GM19467 (cell line): ENCODE data around the gene BUD31.
"Not testable (repeated sequence)": the region's sequence is repeated elsewhere in the genome, so short reads cannot be mapped to it uniquely, and the experiment has no call there.

Experiments
- ATAC-seq: cut with Tn5 transposase; IDR thresholded peaks from one replicate; pipeline ENCODE4 v1.9.1; 2021; ENCODE audit warnings: mild to moderate bottlenecking, moderate library complexity; ENCODE audit not compliant: unreplicated experiment

Gene BUD31

DNA sequence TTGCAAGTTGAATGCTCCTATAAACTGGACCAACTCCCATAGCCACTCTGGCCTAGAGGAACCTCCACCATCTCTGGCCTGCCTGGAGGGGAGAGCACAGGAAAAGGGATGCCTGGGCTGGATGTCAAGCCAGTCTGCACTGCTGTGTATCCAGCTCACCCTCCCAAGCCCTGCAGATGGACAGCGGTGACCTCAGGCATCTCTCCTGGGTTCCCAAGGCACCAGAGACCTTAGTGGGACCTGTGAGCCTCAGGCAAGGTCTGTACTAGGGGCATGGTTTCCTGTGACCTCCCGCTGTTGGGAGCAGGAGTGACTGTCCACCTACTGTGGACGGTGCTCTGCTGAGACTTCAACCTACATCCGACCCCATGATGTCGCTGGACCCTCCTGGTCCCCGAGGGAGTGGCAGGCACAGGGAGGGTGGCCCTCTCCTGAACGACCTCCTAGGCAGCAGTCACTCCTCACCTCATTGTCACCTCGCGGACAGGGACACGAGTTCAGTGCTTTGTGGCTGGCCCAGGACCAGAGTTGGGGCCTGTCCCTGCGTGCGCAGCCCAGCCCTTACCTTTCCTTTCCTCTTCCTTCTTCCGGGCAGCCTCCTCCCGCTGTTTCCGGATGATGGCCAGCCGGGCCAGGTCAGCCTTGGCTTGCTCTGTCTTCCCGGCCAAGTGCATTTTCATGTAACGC, 11.3 kb upstream of the BUD31 start:
- no peak for ATAC-seq

GRCh38 chr7:99398891-99399445, 9.8 kb upstream of the BUD31 start:
- no peak for ATAC-seq

DNA sequence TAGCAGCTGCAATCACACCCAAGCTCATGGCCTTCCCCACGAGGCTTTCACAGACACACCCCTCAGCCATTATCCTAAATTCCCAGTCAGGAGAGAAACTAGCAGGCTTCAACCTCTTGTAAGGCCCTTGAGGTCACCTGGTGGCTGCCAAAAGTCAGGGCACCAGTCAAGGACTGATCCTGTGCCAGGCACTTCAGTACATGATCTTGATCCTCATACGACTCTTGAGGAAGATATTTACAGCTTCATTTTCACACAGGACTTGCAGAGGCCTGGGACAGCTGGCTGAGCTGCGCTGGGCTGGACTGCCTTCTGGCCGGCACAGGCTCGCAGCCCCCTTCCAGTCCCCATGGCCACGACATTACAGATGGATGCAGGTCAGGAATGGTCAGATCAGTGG, 9.2 kb upstream of the BUD31 start:
- ATAC-seq, result no peak

DNA sequence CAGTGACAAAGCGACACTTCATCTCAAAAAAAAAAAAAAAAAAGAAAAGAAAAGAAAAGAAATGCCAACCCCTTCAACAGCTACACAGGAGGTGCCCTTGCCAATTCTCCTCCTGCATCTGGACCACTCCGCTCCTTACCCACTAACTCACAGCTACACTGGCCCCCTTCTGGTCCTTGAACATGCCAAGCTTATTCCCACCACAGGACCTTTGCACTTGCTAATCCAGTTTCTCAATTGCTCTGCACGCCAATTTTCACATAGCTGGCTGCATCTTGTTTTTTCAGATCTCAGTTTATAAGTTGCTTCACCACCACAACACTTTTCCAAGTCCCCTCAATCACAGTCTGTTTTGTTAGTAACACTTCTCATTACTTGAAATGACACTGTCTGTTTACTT, 5.9 kb upstream of the BUD31 start:
- ATAC-seq, result no peak

DNA sequence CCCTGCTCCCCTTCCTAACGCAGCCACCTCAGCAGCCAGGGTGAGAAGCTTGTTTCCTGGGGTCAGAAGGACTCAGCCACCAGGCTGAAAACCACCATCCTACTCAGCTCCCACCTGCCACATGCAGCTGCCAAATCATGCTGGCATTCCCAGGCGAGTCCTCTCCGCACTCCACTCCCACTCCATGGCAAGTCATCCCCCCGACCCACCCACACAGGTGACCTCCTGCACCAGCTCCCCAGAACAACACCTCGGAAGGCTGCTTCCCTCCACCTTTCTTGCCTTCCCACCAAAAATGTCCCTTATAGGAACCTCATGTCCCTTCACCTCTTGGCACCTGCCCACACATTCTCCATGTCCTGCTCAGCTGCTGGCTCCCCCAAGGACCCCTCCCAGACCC, 5.0 kb upstream of the BUD31 start:
- no peak for ATAC-seq

DNA sequence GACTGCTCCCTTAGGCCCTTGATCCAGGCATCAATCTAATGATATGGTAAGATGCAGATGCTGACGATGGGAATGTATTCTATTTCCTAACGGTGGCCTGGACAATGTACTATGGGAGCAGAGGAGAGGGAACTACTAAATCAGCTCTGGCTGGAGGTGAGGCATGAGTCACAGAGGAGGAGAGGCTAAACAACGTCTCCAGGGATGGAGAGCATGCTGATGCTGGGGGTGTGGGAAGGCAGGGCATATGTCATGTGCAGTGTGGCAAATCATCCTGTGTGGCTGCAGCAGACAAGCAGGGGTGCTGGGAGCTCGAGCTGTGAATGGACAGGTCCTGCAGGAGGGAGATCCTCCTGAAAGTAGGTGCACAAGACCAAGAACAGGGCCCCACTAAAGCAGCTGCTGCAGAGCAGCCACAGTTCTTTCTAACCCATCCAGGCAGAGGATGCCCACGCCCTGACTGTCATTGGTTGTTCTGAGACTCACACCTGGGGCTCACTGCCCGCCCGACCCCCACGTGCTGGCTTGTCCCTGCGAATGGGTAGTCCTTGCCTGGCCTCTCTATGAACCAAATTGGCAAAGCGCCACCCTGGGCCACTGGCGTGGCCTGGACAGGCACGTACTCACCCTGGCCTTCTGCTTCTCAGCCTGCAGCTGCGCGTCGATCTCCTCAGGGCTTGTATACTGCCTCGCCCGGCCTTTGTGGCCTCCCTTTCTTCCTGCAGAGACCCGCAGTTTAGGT, 4.4 kb upstream of the BUD31 start:
- no peak for ATAC-seq

DNA sequence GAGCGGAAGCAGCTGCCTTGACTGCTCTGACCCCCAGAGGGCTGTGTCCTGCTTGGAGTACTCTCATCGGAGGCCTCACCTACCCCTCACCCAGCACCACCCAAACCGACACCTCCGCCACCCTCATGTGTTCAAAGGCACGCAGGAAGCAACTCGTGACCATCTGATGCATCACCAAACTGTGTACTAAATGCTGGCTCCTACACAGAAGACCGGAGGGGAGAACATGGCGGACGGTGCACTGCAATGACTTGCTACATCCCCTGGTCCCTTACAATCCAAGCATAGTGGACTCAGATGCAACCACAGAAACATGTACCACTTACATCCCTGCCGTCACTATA, 3.8 kb upstream of the BUD31 start:
- ATAC-seq, result no peak

GRCh38 chr7:99406557-99406956, 2.2 kb upstream of the BUD31 start:
- ATAC-seq, result no peak

- ATAC-seq, result no peak
Observed at GRCh38 chr7:99407872-99408378, 844 bp upstream of the BUD31 start.

GRCh38 chr7:99409192-99409572, 413 bp downstream of the BUD31 start:
- ATAC-seq, result peak; percentile 9

DNA sequence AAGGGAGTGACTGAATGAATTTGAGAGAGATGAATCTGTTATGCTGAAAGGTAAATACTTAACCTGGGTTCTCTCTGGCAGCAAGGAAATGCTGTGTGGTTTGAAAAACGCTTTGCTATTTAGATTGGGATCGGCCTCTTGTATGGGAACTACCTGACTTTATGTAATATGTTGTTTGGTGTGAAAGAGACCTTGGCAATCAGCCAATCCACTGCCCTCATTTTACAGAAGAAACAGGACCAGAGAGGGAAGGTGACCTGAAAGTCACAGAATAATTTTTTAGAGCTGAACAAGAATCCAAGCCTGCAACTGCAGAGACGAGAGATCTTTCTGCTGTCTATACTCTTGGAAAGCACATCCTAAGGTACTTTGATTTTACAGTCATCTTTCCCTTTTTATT, 1.0 kb downstream of the BUD31 start:
- ATAC-seq, result no peak

- no peak for ATAC-seq
Observed at GRCh38 chr7:99410635-99411034, 1.9 kb downstream of the BUD31 start.

GRCh38 chr7:99415513-99416127, 6.9 kb downstream of the BUD31 start:
- not testable (repeated sequence) for ATAC-seq

DNA sequence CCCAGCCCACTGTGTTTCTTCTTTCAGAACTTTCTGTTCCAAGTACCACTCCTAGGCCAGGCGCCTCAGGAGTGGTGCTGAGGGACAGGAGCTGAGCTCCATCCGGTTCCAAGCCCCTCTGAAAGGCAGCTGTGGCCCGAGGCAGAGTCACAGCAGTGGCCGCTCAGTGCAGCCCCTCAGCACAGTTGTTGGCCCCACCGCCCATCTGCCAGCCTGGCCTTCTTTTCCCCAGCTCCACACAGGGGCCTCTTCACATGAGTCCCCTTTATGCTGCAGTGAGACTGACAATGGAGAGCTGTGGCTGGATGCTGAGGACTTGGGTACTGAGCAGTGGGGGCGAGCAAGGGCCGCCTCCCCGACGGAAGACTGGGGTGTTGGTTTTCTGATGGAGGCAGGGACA, 9.5 kb downstream of the BUD31 start:
- no peak for ATAC-seq

DNA sequence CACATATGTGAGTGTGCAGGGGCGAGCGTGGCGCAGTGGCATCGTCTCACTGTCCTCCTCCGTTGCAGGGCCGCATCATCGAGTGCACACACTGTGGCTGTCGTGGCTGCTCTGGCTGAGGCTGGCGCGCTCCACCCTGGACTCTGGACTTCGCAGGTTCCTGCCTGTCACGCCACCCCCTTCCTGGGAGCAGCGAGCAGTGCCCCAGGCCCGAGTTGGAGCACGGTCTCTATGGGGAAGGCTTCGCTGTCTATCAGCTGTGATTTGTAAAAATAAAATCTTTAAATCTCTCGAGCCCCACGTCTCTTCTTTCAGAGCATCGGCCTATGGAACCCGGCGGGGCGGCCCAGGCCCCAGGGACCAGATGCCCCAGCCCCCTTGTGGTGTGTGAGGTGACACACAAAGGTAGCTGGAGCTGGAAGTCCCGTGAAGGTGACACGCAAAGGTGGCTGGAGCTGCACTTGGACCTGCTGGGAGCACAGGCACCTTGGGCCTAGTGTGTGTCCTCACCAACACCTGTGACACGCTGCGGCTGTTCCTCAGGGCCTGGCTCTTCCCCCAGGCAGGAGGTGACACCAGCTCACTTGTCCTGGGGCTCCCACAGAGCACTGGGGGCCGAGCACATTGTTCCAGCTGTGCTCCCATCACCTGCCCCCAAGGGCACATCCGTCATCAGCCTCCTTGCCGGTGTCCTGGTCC, 10.7 kb downstream of the BUD31 start:
- ATAC-seq, result no peak

- ATAC-seq, result no peak
Observed at GRCh38 chr7:99420213-99420612, 11.4 kb downstream of the BUD31 start.

DNA sequence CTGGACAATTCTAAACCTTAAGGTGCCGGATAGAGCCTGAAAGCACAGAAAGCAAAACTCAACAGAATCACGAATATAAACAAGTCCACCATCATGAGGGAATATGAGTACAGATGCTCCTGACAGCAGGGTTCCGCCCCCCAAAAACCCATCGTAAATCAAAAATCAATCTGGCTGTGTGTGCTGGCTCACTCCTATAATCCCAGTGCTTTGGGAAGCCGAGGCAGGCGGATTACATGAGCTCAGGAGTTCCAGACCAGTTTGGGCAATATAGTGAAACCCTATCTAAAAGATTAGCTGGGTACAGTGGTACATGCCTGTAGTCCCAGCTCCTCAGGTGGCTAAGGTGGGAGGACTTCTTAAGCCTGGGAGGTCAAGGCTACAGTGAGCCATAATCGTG, 12.2 kb downstream of the BUD31 start:
- no peak for ATAC-seq

DNA sequence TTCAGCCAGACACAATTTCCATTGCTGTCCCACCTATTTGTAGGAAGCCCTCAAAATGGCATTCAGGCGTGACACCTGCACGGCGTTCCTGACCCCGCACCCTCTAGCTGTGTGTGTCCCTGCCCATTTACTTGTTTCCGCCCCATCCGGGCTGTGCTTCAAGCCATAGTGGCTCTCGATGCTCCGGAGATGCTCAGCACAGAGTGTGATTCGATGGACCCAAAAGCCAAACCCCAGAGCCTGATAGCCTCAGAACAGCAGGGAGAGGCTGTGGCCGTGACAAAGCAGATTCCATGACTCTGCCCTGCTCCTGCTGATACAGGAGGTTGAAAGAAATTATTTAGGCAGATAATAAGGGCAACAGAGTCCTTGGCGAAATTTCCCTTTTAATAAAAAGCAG, 13.4 kb downstream of the BUD31 start:
- no peak for ATAC-seq

- ATAC-seq, result no peak
Observed at GRCh38 chr7:99422625-99423024, 13.9 kb downstream of the BUD31 start.

DNA sequence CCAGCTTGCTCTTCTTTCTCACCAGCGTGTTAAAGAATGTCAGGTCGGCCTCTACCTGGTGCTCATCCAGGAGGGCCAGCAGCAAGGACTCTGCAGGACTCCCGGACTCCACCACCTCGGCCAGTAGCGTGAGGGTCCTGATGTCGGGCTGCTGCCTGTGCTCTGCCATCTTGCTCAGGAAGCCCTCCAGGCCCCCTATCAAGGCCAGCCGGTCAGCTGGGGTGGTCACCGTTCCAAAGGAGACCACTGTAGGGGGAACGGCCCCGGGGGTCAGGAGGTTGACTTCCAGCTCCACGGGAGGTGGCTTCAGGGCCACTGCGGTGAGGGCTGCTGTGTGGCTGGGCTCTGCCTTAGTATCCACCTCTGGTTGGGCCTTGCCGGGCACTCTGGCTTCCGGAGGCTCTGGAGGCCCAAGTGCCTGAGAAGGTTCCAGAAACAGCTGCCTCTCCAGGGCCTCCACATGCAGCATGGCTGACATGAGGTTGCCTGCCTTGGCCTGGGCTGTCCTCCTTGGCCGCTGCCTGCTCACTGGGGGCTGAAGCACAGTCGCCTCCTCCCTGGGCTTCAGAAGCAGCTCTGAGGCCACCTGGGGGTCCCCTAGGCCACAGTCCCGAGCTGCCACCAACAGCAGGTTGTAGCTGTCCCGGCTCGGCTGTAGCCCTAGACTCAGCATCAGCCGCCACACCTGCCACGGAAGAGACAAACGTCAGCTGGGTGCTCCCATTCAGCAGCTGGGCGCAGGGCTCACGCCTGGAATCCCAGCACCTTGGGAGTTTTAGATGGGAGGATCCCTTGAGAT, 16.4 kb downstream of the BUD31 start:
- no peak for ATAC-seq
